Mesenchymal stem cell (in vitro differentiated cells and primary cell): ENCODE measurements around the gene USP20. TPM values are rescaled to one million over a fixed set of nuclear protein-coding genes. Genes with fewer than 3 reads are reported as not detected.

ENCODE experiments used
- DNase-seq: peaks from one replicate; pipeline ENCODE4 v3.0.0-alpha.2; 2013
- H2AFZ ChIP-seq: one replicate; pipeline ENCODE4 v1.6.1; 2013; ENCODE audit warnings: low read depth, mild to moderate bottlenecking, control low read depth, inconsistent platforms, low read length, moderate library complexity
- H2AK5ac ChIP-seq: 2 replicates; pipeline ENCODE4 v1.6.1; 2013; ENCODE audit warnings: low read length, moderate library complexity, mild to moderate bottlenecking, inconsistent platforms; ENCODE audit not compliant: severe bottlenecking
- H2BK120ac ChIP-seq: one replicate; pipeline ENCODE4 v1.6.1; 2013; ENCODE audit warnings: low read depth, mild to moderate bottlenecking, inconsistent platforms, low read length, moderate library complexity
- H2BK12ac ChIP-seq, 2 experiments: one replicate each; pipeline ENCODE4 v1.6.1; 2013; ENCODE audit warnings: inconsistent platforms in 2 of 2, low read length in 2 of 2, mild to moderate bottlenecking in 2 of 2, moderate library complexity in 2 of 2, control low read depth in 1 of 2
- H2BK15ac ChIP-seq: one replicate; pipeline ENCODE4 v1.6.1; 2013; ENCODE audit warnings: mild to moderate bottlenecking, low read depth, inconsistent platforms; ENCODE audit not compliant: poor library complexity, severe bottlenecking
- H2BK5ac ChIP-seq: 2 replicates; pipeline ENCODE4 v1.6.1; 2013; ENCODE audit warnings: low read depth, mild to moderate bottlenecking, low read length, control low read depth, inconsistent platforms; ENCODE audit not compliant: poor library complexity, severe bottlenecking
- H3K14ac ChIP-seq, 2 experiments: one replicate each; pipeline ENCODE4 v1.6.1; 2013; ENCODE audit warnings: inconsistent platforms in 2 of 2, low read length in 2 of 2, control low read depth in 1 of 2, mild to moderate bottlenecking in 1 of 2, moderate library complexity in 1 of 2
- H3K18ac ChIP-seq, 2 experiments: one replicate each; pipeline ENCODE4 v1.6.1; 2013; ENCODE audit warnings: inconsistent platforms in 2 of 2, low read length in 2 of 2, control low read depth in 1 of 2, low read depth in 1 of 2, mild to moderate bottlenecking in 1 of 2
- H3K23ac ChIP-seq, 2 experiments: one replicate each; pipeline ENCODE4 v1.6.1; 2013; ENCODE audit warnings: inconsistent platforms in 2 of 2, low read length in 2 of 2, mild to moderate bottlenecking in 2 of 2, moderate library complexity in 2 of 2, control low read depth in 1 of 2
- H3K27ac ChIP-seq: 2 replicates; pipeline ENCODE4 v1.5.1; 2013; ENCODE audit warnings: mild to moderate bottlenecking, moderate library complexity, low read length, control low read depth, inconsistent platforms; ENCODE audit not compliant: poor library complexity, severe bottlenecking
- H3K27me3 ChIP-seq, 2 experiments: 2 replicates each; pipeline versions ENCODE4 v1.6.1 to v1.7.0; 2013; ENCODE audit warnings: low read length in 2 of 2, mild to moderate bottlenecking in 2 of 2, moderate library complexity in 2 of 2, control low read depth in 1 of 2, inconsistent platforms in 1 of 2; ENCODE audit not compliant: control insufficient read depth in 1 of 2, insufficient read depth in 1 of 2
- H3K36me3 ChIP-seq, 2 experiments: 2 replicates each; pipeline versions ENCODE4 v1.6.1 to v1.7.0; 2013; ENCODE audit warnings: low read length in 2 of 2, control low read depth in 1 of 2, inconsistent platforms in 1 of 2, low read depth in 1 of 2, mild to moderate bottlenecking in 1 of 2; ENCODE audit not compliant: insufficient read depth in 2 of 2, control insufficient read depth in 1 of 2
- H3K4ac ChIP-seq, 2 experiments: one replicate each; pipeline ENCODE4 v1.6.1; 2013; ENCODE audit warnings: inconsistent platforms in 2 of 2, low read length in 2 of 2, mild to moderate bottlenecking in 2 of 2, moderate library complexity in 2 of 2, control low read depth in 1 of 2, low read depth in 1 of 2
- H3K4me1 ChIP-seq: 2 replicates; pipeline ENCODE4 v1.6.1; 2013; ENCODE audit warnings: low read depth, low read length, control low read depth; ENCODE audit not compliant: control insufficient read depth, insufficient read depth
- H3K4me2 ChIP-seq: 2 replicates; pipeline ENCODE4 v1.6.1; 2013; ENCODE audit warnings: low read length, mild to moderate bottlenecking, inconsistent platforms; ENCODE audit not compliant: poor library complexity, severe bottlenecking
- H3K4me3 ChIP-seq, 2 experiments: 2 replicates each; pipeline versions ENCODE4 v1.5.1 to v1.7.0; 2013; ENCODE audit warnings: low read length in 2 of 2, mild to moderate bottlenecking in 2 of 2, control low read depth in 1 of 2, low read depth in 1 of 2; ENCODE audit not compliant: insufficient read depth in 1 of 2
- H3K79me1 ChIP-seq: replicated peaks from 2 replicates; pipeline ENCODE4 v1.6.1; 2013; ENCODE audit warnings: mild to moderate bottlenecking, control low read depth, low read length, inconsistent platforms; ENCODE audit not compliant: poor library complexity, severe bottlenecking
- H3K9ac ChIP-seq: 2 replicates; pipeline ENCODE4 v1.7.0; 2013; ENCODE audit warnings: mild to moderate bottlenecking, low read length, moderate library complexity
- H3K9me3 ChIP-seq: 2 replicates; pipeline ENCODE4 v1.7.0; 2013; ENCODE audit warnings: mild to moderate bottlenecking, low read length; ENCODE audit not compliant: control insufficient read depth
- H4K8ac ChIP-seq: one replicate; pipeline ENCODE4 v1.6.1; 2013; ENCODE audit warnings: inconsistent platforms, mild to moderate bottlenecking, low read length, moderate library complexity
- H4K91ac ChIP-seq: one replicate; pipeline ENCODE4 v1.6.1; 2013; ENCODE audit warnings: mild to moderate bottlenecking, low read length, inconsistent platforms
- WGBS: methylation state at CpG from one replicate; pipeline ENCODE4 v1.1.7; 2013; ENCODE audit warnings: mixed read lengths; 5-methylcytosine and 5-hydroxymethylcytosine counted together
- polyA plus RNA-seq, 2 experiments: library from polyadenylated mRNA; stranded (reverse); fragments of 200-250 nt; gene quantifications; one replicate each; pipeline ENCODE4 v1.2.3, GENCODE V29; 2013

The USP20 gene
- polyA plus RNA-seq (2013, experiment 1 of 2), result 7.6 TPM
- 7.5 TPM for polyA plus RNA-seq (2013, experiment 2 of 2)

- H3K27ac ChIP-seq, result peak within 1 kb of the TSS; percentile 47
- H3K4ac ChIP-seq, result peak within 1 kb of the TSS in 1 of 2 experiments; percentile 47
- H3K9ac ChIP-seq, result peak within 1 kb of the TSS; percentile 95
- H3K27me3 ChIP-seq, result no peaks in the 10 kb centered on the region
- peaks cover 22% of the 10 kb centered on the region for H3K4me1 ChIP-seq
- H4K91ac ChIP-seq, result peak within 1 kb of the TSS; percentile 41
- H2BK120ac ChIP-seq, result peak within 1 kb of the TSS; percentile 92
- WGBS, result under 1% methylated on average over 66 of the region's 81 CpGs
- peak within 1 kb of the TSS; percentile 70 to 100 for H3K4me3 ChIP-seq
- H2BK5ac ChIP-seq, result no peak within 1 kb of the TSS
- no peak within 1 kb of the TSS for H2AK5ac ChIP-seq
- no peak within 1 kb of the TSS for H2BK15ac ChIP-seq
- no peaks in the 10 kb centered on the region for H3K9me3 ChIP-seq
- H2AFZ ChIP-seq, result peak within 1 kb of the TSS; percentile 48
- peak within 1 kb of the TSS; percentile 80 for H4K8ac ChIP-seq
- peaks cover 36% of the 10 kb centered on the region for H3K79me1 ChIP-seq
- peak within 1 kb of the TSS in 1 of 2 experiments; percentile 66 for H3K18ac ChIP-seq
- peak within 1 kb of the TSS in 1 of 2 experiments; percentile 92 for H3K23ac ChIP-seq
- H3K36me3 ChIP-seq, result peaks cover 18 to 41% of the 10 kb centered on the region in 2 experiments
- no peak within 1 kb of the TSS for H2BK12ac ChIP-seq
- peak within 1 kb of the TSS; percentile 97 for H3K4me2 ChIP-seq
- DNase-seq, result peak; percentile 93
- H3K14ac ChIP-seq, result no peak within 1 kb of the TSS
Measured at GRCh38 chr9:129835128-129835859, at the start of gene USP20, which contains the start of gene C9orf78. Gene USP20 (plus strand): TSS chr9:129835458. CDS start chr9:129852556, 17,098 bp downstream. Gene C9orf78 (minus strand): TSS chr9:129835275. CDS start chr9:129835221, 54 bp downstream.

- no peak overlapping the region for H3K4me2 ChIP-seq
- H2BK5ac ChIP-seq, result no peak overlapping the region
- H3K9me3 ChIP-seq, result no peaks in the 10 kb centered on the region
- H3K14ac ChIP-seq, result no peak overlapping the region
- no peak overlapping the region for H3K27ac ChIP-seq
- H3K79me1 ChIP-seq, result no peaks in the 10 kb centered on the region
- no peak overlapping the region for H2BK120ac ChIP-seq
- H2BK12ac ChIP-seq, result no peak overlapping the region
- H3K9ac ChIP-seq, result no peak overlapping the region
- H3K23ac ChIP-seq, result no peak overlapping the region
- no peak overlapping the region for H2BK15ac ChIP-seq
- H4K91ac ChIP-seq, result no peak overlapping the region
- peaks cover 2% of the 10 kb centered on the region for H3K4me1 ChIP-seq
- no peak overlapping the region for H2AFZ ChIP-seq
- H4K8ac ChIP-seq, result no peak overlapping the region
- no peak overlapping the region for H3K4ac ChIP-seq
- no CpG with 5 or more reads among the region's 1 CpG for WGBS
- H3K27me3 ChIP-seq, result peaks cover 5 to 21% of the 10 kb centered on the region in 2 experiments
- H3K4me3 ChIP-seq, result no peak overlapping the region
- no peak overlapping the region for H2AK5ac ChIP-seq
- no peaks in the 10 kb centered on the region for H3K36me3 ChIP-seq
- no peak for DNase-seq
- H3K18ac ChIP-seq, result no peak overlapping the region
Measured at GRCh38 chr9:129785866-129786265, 49.4 kb upstream of the USP20 start.

GRCh38 chr9:129786481-129786880 lies 48.8 kb upstream of the USP20 start:
- H3K14ac ChIP-seq, result no peak overlapping the region
- no peaks in the 10 kb centered on the region for H3K79me1 ChIP-seq
- H3K27ac ChIP-seq, result no peak overlapping the region
- H2BK5ac ChIP-seq, result no peak overlapping the region
- H3K4me1 ChIP-seq, result peaks cover 2% of the 10 kb centered on the region
- H3K4me3 ChIP-seq, result no peak overlapping the region
- H4K8ac ChIP-seq, result no peak overlapping the region
- WGBS, result 90% methylated on average over 10 of the region's 10 CpGs
- H4K91ac ChIP-seq, result no peak overlapping the region
- no peak overlapping the region for H3K23ac ChIP-seq
- H3K27me3 ChIP-seq, result peaks cover 5 to 21% of the 10 kb centered on the region in 2 experiments
- no peaks in the 10 kb centered on the region for H3K9me3 ChIP-seq
- H2BK15ac ChIP-seq, result no peak overlapping the region
- H3K36me3 ChIP-seq, result no peaks in the 10 kb centered on the region
- no peak overlapping the region for H2AK5ac ChIP-seq
- H2BK12ac ChIP-seq, result no peak overlapping the region
- no peak overlapping the region for H2BK120ac ChIP-seq
- H3K4ac ChIP-seq, result no peak overlapping the region
- H3K4me2 ChIP-seq, result no peak overlapping the region
- DNase-seq, result no peak
- no peak overlapping the region for H3K18ac ChIP-seq
- no peak overlapping the region for H2AFZ ChIP-seq
- H3K9ac ChIP-seq, result no peak overlapping the region

- Histone ChIP-seq H3K14ac (no peak overlapping the region), H2AK5ac (no peak overlapping the region), H2BK15ac (no peak overlapping the region), H3K9ac (no peak overlapping the region), H4K8ac (no peak overlapping the region), H2BK120ac (no peak overlapping the region), H3K36me3 (no peaks in the 10 kb centered on the region), H3K4me2 (no peak overlapping the region), H2AFZ (no peak overlapping the region), H2BK12ac (no peak overlapping the region), H3K27me3 (peaks cover 32 to 46% of the 10 kb centered on the region in 2 experiments), H2BK5ac (no peak overlapping the region), H3K9me3 (no peaks in the 10 kb centered on the region), H3K4me1 (no peaks in the 10 kb centered on the region), H3K4ac (no peak overlapping the region), H4K91ac (no peak overlapping the region), H3K27ac (no peak overlapping the region), H3K23ac (no peak overlapping the region), H3K18ac (no peak overlapping the region), H3K79me1 (no peaks in the 10 kb centered on the region), H3K4me3 (no peak overlapping the region)
- 93% methylated on average over 8 of the region's 8 CpGs for WGBS
- no peak for DNase-seq
Measured at GRCh38 chr9:129794549-129794948, 40.7 kb upstream of the USP20 start.
